ENCODE results near the gene ZDHHC14.
"Not testable (repeated sequence)": the region's sequence is repeated elsewhere in the genome, so short reads cannot be mapped to it uniquely, and the experiment has no call there.

Gene ZDHHC14

DNA sequence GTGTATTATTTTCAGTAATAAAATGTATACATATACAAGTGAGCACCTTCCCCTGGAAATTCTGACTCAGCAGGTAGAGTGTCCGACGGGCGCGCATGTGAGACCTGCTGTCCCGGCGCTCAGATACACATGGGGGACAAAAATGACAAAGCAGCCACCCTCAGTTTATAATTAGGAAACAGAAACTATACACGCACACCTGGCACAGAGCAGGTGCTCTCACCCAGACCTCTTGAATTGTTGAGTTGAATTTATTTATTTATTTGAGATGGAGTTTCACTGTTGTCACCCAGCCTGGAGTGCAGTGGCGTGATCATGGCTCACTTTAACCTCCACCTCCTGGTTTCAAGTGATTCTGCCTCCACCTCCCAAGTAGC is 180.4 kb downstream of the ZDHHC14 start:
- peaks cover 2% of the 10 kb centered on the region for H3K9me3 Mint-ChIP-seq
- peak overlapping the region; percentile 70 for H3K4me3 Mint-ChIP-seq
- H3K27me3 Mint-ChIP-seq = no peaks in the 10 kb centered on the region
- no peak for DNase-seq (ENCODE audit: low spot score in 2 of 2)
- H3K4me1 Mint-ChIP-seq = peaks cover 55% of the 10 kb centered on the region
- peak overlapping the region; percentile 89 for H3K27ac Mint-ChIP-seq
- ATAC-seq (ENCODE audit: low read depth) = peak; percentile 31
- peaks cover 2% of the 10 kb centered on the region for H3K36me3 Mint-ChIP-seq

DNA sequence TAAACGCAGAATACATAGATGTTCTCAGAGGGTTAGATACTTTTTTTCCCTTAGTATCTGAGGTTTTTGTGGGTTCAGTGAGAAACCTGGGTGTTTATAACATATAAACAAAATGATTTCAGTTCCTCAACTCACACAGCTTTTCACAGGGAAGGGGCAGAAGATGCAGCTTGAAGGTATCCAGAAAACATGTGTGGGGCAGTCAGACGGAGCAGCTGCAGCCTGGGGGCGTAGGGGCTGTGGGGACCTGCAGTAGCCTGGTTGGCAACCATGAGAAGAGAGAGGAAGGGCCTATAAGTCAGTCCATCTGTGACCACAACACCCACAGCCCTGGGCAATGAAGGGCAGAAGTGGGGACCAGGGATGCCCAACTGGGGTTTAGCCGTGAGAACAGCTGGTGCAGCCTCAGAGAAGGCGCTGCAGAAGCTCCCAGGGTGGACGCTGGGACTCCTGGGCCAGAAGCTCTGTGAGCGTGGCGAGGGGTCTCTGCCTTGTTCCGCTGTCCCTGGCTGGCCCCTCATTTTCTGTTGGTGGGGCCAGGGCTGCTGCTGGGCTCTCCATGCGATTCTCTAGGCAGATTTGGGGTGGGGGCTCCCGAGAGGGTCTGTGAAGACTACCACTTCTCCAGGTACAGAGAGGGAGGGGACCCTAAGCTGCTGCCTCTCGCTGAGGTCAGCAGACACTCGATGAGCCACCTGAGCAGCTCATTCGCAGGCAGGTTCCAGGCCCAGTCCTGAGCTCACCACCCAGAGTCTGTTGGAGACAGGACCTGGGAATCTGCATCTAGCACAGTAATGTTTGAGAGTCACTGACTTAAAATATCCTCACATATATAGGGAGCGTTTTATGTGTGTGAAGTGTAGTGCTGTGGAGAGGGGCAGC is 181.2 kb downstream of the ZDHHC14 start:
- Mint-ChIP-seq H3K27me3 (no peaks in the 10 kb centered on the region), H3K4me3 (peak overlapping the region; percentile 70), H3K4me1 (peaks cover 49% of the 10 kb centered on the region), H3K36me3 (peaks cover 2% of the 10 kb centered on the region), H3K27ac (peak overlapping the region; percentile 89), H3K9me3 (peaks cover 2% of the 10 kb centered on the region)
- DNase-seq (ENCODE audit: low spot score in 2 of 2) (peak in 1 of 2 donors; percentile 44), ATAC-seq (ENCODE audit: low read depth) (peak; percentile 65)

GRCh38 chr6:157562997-157563396 is 182.0 kb downstream of the ZDHHC14 start:
- no peaks in the 10 kb centered on the region for H3K27me3 Mint-ChIP-seq
- H3K36me3 Mint-ChIP-seq = peaks cover 2% of the 10 kb centered on the region
- H3K4me1 Mint-ChIP-seq = peaks cover 43% of the 10 kb centered on the region
- DNase-seq (ENCODE audit: low spot score in 2 of 2) = no peak
- H3K27ac Mint-ChIP-seq = peak overlapping the region; percentile 70
- no peak for ATAC-seq (ENCODE audit: low read depth)
- peaks cover 2% of the 10 kb centered on the region for H3K9me3 Mint-ChIP-seq
- H3K4me3 Mint-ChIP-seq = no peak overlapping the region

DNA sequence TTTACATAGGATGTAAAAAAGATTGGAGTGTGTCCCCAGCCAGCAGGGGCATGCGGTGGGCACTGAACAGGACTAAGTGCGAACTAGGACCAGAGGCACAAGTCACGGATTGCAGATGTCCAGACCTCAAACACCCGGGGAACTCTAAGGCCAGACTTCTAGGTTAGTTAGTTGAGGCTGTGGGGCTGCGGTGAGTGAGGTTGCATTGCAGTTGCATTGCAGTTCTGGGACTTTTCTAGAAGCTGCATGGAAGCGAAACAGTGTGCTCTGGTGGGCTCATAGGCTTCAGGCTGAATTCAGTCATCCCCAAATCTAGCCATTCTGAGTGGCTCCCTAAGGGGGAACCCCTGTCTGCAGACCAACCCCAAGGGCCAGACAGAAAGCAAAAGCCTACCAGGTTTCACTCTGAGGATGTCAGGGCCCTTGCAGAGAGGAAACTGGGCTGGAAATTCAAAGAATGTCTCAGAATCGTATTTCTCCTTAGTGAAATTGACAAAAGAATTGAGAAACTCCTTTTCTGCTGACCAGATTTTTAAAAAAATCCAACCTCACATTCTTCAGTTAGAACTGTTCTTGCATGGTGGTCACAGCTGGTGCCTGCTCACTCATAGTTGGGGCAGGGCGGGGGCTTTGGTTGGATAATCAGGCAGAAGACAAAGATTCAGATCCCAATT is 182.8 kb downstream of the ZDHHC14 start:
- Mint-ChIP-seq H3K27ac (peak overlapping the region; percentile 70), H3K9me3 (peaks cover 2% of the 10 kb centered on the region), H3K4me1 (peaks cover 36% of the 10 kb centered on the region), H3K4me3 (peak overlapping the region; percentile 43), H3K36me3 (peaks cover 2% of the 10 kb centered on the region), H3K27me3 (no peaks in the 10 kb centered on the region)
- DNase-seq (ENCODE audit: low spot score in 2 of 2) (no peak), ATAC-seq (ENCODE audit: low read depth) (peak; percentile 54)

DNA sequence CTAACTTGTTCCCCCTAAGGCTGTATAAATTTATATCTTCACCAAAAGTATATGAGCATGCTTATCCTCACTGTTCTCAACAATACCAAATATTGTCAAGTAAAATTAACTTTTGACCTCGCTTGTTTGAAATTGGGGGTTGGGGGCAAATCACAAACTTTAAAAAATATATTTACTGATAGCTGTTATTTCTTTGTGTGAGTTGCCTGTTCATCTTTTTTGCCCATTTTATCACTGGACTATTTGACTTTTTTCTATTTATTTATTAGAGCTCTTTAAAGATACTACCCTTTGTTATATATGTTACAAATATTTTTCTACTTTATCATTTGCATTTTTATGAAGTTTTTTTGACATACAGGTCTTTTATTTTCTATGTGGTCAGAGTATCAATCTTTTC is 187.7 kb downstream of the ZDHHC14 start:
- H3K9me3 Mint-ChIP-seq = peaks cover 2% of the 10 kb centered on the region
- DNase-seq (ENCODE audit: low spot score in 2 of 2) (no peak), ATAC-seq (ENCODE audit: low read depth) (no peak)
- H3K4me1 Mint-ChIP-seq = peaks cover 21% of the 10 kb centered on the region
- no peaks in the 10 kb centered on the region for H3K27me3 Mint-ChIP-seq
- H3K4me3 Mint-ChIP-seq = no peak overlapping the region
- H3K27ac Mint-ChIP-seq = no peak overlapping the region
- H3K36me3 Mint-ChIP-seq = peaks cover 2% of the 10 kb centered on the region

DNA sequence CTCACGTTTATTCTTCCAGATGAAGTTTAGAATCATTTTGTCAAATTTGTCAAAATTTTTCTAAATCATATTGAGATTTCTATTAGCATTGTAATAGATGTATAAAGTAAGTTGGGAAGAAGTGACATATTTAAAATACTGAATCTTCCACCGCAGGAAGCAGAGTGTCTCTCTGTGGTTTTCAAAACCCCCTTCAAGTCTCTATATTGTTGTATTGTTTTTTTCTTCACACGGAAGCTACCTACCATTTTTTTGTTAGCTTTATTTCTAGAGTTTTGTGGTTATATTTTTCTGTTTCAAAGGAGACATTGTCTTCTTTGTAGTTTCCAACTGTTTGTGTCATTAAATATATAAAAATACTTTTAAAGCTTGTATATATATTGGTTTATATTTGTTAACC is 188.6 kb downstream of the ZDHHC14 start:
- H3K4me3 Mint-ChIP-seq = peak overlapping the region; percentile 28
- peak; percentile 75 for ATAC-seq (ENCODE audit: low read depth)
- no peak for DNase-seq (ENCODE audit: low spot score in 2 of 2)

DNA sequence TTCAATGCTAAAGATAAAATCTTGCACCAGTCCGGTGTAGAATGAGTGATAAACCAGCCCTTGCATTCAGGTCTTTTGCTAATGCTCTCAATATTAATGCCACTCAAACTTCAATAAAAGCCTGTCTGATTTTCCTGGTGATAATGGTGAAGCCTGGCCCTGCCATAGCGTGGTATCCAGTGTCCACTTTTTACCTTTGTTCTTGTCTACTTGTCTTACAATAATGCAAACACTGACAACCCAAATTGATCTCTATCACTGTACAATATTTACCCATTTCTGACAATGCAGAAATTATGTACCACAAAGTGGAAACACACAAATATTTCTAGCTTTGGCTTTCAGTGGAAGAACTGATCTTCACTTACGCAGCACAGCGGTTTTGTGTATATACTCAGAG is 189.1 kb downstream of the ZDHHC14 start:
- peaks cover 5% of the 10 kb centered on the region for H3K36me3 Mint-ChIP-seq
- H3K27ac Mint-ChIP-seq = no peak overlapping the region
- peaks cover 26% of the 10 kb centered on the region for H3K4me1 Mint-ChIP-seq

More for the DNA sequence above, 188.6 kb downstream of the ZDHHC14 start:
- Mint-ChIP-seq H3K27ac (no peak overlapping the region), H3K9me3 (peaks cover 2% of the 10 kb centered on the region), H3K4me1 (peaks cover 22% of the 10 kb centered on the region), H3K36me3 (peaks cover 3% of the 10 kb centered on the region), H3K27me3 (no peaks in the 10 kb centered on the region)

DNA sequence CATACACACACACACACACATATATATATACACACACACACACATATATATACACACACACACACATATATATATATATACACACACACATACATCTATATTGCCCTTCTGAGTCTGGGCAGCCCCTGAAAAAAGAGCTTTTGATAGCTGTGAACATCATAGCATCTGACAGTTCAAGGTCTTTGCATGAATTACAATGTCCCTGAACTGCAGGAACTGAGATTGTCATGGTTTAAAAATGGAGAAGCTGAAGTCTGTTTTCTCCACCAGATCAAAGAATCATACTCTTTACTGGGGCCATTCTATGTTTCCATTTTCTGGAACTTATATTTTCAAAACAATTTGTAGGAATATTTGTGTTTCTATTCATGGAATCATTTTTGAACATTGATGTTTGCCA is 189.8 kb downstream of the ZDHHC14 start:
- Mint-ChIP-seq H3K27ac (peak overlapping the region; percentile 67), H3K9me3 (no peaks in the 10 kb centered on the region), H3K4me3 (peak overlapping the region; percentile 52), H3K27me3 (no peaks in the 10 kb centered on the region), H3K4me1 (peaks cover 29% of the 10 kb centered on the region), H3K36me3 (peaks cover 8% of the 10 kb centered on the region)
- ATAC-seq (ENCODE audit: low read depth) (peak; percentile 66), DNase-seq (ENCODE audit: low spot score in 2 of 2) (no peak)

More for the DNA sequence above, 189.1 kb downstream of the ZDHHC14 start:
- no peak for DNase-seq (ENCODE audit: low spot score in 2 of 2)
- no peaks in the 10 kb centered on the region for H3K27me3 Mint-ChIP-seq
- no peaks in the 10 kb centered on the region for H3K9me3 Mint-ChIP-seq
- no peak for ATAC-seq (ENCODE audit: low read depth)
- H3K4me3 Mint-ChIP-seq = peak overlapping the region; percentile 8

- H3K36me3 Mint-ChIP-seq = peaks cover 8% of the 10 kb centered on the region
- H3K4me3 Mint-ChIP-seq = peak overlapping the region; percentile 52
- peak overlapping the region; percentile 67 for H3K27ac Mint-ChIP-seq
- no peaks in the 10 kb centered on the region for H3K9me3 Mint-ChIP-seq
- H3K4me1 Mint-ChIP-seq = peaks cover 27% of the 10 kb centered on the region
- ATAC-seq (ENCODE audit: low read depth) (peak; percentile 42), DNase-seq (ENCODE audit: low spot score in 2 of 2) (no peak)
- no peaks in the 10 kb centered on the region for H3K27me3 Mint-ChIP-seq
Measured at GRCh38 chr6:157571269-157571668, 190.3 kb downstream of the ZDHHC14 start.

- Mint-ChIP-seq H3K27ac (peak overlapping the region; percentile 55), H3K4me1 (peaks cover 28% of the 10 kb centered on the region), H3K27me3 (no peaks in the 10 kb centered on the region), H3K4me3 (peak overlapping the region; percentile 71), H3K9me3 (no peaks in the 10 kb centered on the region), H3K36me3 (peaks cover 9% of the 10 kb centered on the region)
- no peak for ATAC-seq (ENCODE audit: low read depth)
- DNase-seq (ENCODE audit: low spot score in 2 of 2) = no peak
Measured at GRCh38 chr6:157571950-157572349, 191.0 kb downstream of the ZDHHC14 start.

- Mint-ChIP-seq H3K27me3 (no peaks in the 10 kb centered on the region), H3K4me3 (no peak overlapping the region), H3K27ac (peak overlapping the region; percentile 42), H3K9me3 (peaks cover 2% of the 10 kb centered on the region), H3K4me1 (peaks cover 40% of the 10 kb centered on the region), H3K36me3 (peaks cover 24% of the 10 kb centered on the region)
- no peak for DNase-seq (ENCODE audit: low spot score in 2 of 2)
- ATAC-seq (ENCODE audit: low read depth) = no peak
Measured at GRCh38 chr6:157574851-157575424, 193.9 kb downstream of the ZDHHC14 start.

DNA sequence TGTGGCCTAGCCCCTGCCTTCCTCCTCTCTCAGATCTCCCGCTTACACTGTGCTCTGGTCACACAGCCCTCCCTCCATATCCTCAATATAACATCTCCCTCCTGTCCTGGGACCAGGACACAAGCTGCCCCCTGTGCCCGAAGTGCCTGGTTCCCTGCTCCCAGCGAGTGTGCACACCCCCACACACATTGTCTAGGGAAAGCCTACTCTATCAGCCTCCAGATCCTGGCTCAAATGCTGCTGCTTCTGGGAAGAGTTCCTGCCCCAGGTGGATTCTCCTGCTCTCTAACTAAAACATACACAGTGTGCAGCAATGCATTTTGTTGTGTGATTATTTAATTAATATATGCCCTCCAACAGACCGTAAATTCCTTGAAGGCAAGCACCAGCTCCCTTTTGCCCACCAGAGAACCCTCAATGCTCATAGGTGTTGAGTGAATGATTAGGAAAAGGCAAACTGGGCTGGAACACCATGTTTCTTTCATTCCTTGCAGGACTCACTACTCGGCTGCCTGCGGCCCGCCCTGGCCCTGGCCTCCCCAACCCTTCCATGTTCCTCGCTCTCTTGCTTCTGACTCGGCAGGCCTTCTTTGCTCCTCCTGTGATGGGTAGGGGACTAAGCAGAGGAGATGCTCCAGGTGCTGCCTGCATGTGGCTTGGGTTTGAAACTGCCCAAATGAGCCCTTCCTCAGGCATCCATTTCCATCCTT is 194.6 kb downstream of the ZDHHC14 start:
- H3K27ac Mint-ChIP-seq = no peak overlapping the region
- DNase-seq (ENCODE audit: low spot score in 2 of 2) (no peak), ATAC-seq (ENCODE audit: low read depth) (no peak)
- no peaks in the 10 kb centered on the region for H3K27me3 Mint-ChIP-seq
- peaks cover 26% of the 10 kb centered on the region for H3K36me3 Mint-ChIP-seq
- no peak overlapping the region for H3K4me3 Mint-ChIP-seq
- peaks cover 37% of the 10 kb centered on the region for H3K4me1 Mint-ChIP-seq
- peaks cover 4% of the 10 kb centered on the region for H3K9me3 Mint-ChIP-seq

DNA sequence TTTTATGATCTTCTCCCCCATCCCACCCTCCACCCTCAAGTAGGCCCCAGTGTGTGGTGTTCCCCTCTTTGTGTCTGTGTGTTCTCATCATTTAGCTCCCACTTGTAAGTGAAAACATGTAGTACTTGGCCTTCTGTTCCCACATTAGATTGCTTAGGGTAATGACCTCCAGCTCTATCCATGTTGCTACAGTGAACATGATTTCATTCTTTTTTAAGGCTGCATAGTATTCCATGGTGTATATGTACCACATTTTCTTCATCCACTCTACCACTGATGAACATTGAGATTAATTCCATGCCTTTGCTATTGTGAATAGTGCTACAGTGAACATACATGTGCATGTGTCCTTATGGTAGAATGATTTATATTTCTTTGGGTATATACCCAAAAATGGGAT is 196.0 kb downstream of the ZDHHC14 start:
- not testable (repeated sequence) for H3K4me3 Mint-ChIP-seq; H3K9me3 Mint-ChIP-seq; H3K27me3 Mint-ChIP-seq; ATAC-seq (ENCODE audit: low read depth); H3K27ac Mint-ChIP-seq; DNase-seq (ENCODE audit: low spot score in 2 of 2)
- H3K4me1 Mint-ChIP-seq = peaks cover 36% of the 10 kb centered on the region
- peaks cover 30% of the 10 kb centered on the region for H3K36me3 Mint-ChIP-seq
